Measurements from ENCODE around the gene TRAFD1.

Gene TRAFD1

GRCh38 chr12:112179341-112179740 lies 54.0 kb downstream of the TRAFD1 start:
- no peak for DNase-seq

GRCh38 chr12:112179916-112180315 lies 54.6 kb downstream of the TRAFD1 start:
- no peak for DNase-seq

GRCh38 chr12:112180422-112180821 lies 55.1 kb downstream of the TRAFD1 start:
- DNase-seq = no peak

- peak; percentile 31 for DNase-seq
These were observed 57.1 kb downstream of the TRAFD1 start for GRCh38 chr12:112182499-112182898.

DNA sequence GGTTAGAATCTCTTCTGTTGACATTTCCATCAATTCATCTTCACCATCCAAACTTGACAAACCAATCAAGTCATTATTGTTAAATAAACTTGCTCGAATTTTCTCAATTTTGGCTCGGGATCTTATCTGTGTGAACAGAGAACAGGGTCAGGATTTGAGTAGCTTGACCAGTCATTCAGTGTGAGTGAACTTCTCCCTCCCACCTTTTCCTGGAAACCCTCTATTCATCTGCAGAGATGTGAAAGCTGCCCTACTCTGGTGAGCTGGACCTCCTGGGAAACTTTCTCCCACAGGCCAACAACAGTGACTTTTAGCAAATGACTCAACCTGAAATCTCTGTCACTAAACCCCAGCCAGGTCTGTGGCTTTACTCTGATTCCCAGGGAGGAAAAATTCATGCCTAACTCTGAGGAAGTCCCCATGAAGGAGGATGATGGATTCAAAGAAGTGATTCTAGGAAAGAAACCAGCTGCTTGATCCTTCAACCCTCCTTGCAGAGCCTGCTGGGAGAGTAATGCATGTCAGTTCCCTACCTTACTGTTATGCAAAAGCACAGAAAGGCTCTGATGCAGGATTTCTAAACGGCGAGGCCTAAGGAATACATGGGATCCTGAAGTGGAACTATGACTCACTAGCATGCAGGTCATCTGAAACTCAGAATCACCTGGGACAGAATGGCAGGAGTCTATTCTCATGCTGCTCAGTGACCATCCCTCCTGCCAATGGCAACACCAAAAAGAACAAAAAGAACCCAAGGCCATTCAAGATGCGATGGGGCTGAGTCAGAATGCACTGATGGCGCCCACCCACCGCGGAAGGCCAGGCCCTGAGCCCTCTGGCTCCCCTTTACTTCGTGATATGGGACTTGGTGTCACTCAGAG lies 58.0 kb downstream of the TRAFD1 start:
- no peak for DNase-seq

DNA sequence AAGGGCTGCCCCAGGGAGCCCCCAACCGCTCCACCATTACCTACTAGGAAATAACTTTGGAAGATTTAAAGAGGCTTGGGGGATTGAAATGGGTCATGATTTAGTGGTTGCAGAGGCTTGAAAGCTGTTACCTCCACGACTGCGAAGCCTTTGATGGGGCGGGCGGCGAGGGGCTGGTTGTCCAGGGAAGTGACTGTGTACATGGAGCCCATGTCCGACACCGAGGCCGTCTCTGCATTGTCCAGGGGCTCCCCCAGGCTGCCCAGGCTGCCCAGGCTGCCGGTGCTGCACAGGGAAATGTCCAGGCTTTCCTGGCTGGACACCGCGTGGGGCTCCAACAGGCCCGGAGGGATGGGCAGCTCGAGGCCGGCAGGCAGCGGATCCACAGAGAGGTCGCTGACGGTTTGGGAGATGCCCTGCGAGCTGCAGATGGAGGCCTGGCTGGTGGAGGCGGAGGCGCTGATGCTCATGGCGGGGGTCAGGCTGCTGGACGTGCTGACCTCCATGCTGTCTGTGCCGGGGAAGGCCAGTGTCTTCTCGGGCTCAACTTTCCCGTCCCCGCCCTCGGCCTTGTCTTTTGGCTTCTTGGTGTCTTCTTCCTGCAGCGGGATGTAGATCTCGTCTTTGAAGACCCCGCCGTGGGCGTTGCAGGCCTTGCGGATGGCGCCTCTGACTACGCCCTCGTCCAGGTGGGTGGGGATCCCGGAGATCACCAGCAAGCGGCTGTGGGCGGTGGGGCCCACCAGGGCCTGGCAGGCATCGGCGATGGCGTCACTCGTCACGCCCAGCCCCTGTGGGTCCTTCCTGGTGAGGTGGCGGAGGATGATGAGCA lies 58.9 kb downstream of the TRAFD1 start:
- DNase-seq = no peak

DNA sequence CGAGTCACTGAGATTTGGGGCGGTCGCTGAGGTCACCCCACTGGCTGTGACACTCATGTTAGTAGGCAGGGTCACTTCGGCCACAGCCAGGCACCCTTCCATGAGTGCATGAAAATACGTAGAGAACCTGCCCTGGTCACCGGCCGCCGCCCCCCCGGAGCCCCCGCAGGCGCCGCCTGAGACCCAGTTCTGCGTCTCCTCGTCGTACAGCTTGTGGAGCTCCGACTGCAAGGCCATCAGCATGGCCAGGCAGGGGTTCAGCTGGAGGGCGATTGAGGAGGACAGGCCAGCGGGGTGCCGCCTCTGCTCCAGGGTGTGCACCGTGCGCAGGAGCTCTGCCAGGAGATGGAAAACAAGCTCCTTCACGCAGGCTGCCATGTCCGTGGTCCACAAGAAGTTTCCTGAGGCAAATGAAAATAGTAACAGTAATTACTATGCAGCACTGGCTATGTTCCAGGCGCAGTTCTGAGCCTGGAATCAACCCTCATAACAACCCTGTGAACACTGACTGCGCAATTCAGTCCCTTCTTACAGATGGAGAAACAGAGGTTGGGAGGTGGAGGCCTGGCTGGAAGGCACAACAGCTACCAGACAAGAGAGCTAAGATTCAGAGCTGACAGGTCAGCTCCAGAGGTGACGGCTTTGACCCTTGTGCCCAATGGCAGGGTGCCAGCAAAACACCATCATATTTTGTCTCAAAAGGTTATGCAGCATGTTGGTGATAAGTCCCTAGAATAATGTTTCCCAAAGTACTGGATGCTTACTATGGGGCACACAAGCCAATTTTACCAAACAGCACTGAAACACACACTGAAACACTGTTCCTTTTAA lies 59.9 kb downstream of the TRAFD1 start:
- DNase-seq = no peak

GRCh38 chr12:112188130-112188830 lies 62.9 kb downstream of the TRAFD1 start:
- no peak for DNase-seq

DNA sequence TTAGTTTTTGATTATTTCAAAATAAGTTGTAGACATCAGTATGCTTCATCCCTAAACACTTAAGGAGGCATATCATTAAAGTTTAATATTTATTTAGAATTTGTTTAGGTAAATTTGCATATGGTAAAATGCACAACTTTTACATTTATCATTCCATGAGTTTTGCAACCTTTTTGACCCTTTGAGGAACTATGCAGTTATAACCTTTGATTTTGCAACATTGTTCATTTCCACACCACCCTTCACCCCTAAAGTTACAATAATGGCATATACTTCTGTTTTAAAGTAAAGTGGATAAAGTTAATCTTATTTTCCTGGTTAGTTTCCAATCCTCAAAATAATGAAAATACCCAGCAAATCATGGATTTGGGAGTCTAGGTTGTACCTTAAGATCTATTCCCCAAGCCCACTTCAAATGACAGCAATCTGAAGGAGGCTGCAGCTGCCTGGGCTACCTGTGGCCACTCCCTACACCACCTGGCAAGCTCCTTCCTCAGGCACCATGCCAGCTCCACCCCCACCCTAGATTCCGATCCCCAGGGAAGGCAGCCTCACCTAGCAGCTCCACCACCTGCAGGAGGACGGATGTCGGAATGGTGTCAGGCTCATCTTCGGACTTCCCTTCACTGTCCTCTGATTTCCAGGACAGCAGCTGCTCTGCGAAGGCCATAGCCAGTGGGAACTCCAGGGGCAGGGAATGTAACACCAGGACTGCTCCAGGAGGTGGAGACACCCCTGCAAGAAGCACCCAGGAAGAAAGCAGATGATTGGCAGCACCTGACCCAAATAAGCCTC lies 65.1 kb downstream of the TRAFD1 start:
- DNase-seq = peak; percentile 91

- DNase-seq = no peak
These were observed 65.8 kb downstream of the TRAFD1 start for GRCh38 chr12:112191201-112191600.

- DNase-seq = no peak
These were observed 66.5 kb downstream of the TRAFD1 start for GRCh38 chr12:112191840-112192321.

DNA sequence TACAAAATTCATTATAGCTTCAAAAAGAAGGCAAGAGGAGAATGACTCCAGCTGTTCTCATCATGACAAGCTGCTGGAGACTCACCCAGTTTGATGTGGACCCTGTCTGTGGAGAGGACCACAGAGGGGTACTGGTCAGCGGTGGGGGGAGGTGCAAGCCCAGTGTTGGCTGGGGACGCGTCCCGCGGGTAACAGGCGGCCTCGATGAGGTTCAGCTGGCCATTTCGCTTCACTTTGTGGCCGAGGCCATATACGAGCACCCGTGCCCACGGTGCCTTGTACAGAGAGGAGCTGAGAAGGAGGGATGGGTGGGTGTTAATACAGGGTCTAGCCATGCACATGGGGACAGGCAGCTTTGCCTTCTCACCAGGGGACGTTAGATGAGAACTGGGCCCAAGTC lies 67.1 kb downstream of the TRAFD1 start:
- DNase-seq = no peak

DNA sequence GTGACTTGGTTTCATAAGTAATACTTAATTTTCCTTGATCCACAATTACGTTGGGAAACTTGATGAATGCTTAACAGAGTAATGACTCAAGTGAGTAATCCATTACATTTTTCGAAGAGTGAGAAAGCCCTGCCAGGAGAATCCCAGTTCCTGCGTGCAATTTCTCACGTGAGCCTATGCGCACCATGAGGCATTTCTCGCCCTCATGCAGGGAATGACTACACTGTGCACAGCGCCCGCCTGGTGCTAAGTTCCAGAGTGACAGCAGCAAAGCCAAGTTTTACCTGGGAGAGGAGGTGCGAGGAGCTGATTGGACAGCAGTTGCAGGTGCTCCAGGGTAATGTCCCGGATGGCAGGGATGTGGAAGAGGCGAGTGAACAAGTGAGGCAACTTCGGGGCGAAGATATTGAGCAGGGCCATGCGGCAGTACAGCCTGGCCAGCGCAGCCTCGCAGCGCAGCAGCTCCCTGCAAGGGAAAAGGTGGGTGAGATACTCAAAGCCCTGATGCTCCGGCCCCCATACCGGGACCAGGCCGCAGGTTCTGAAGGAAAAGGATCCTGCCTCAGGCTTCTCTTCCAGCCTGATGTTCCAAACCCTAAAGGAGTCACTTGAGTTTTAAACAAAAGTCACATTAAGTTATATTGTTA lies 69.4 kb downstream of the TRAFD1 start:
- no peak for DNase-seq

GRCh38 chr12:112196196-112196875 lies 71.0 kb downstream of the TRAFD1 start:
- no peak for DNase-seq

- peak; percentile 9 for DNase-seq
These were observed 72.9 kb downstream of the TRAFD1 start for GRCh38 chr12:112198120-112198733.

DNA sequence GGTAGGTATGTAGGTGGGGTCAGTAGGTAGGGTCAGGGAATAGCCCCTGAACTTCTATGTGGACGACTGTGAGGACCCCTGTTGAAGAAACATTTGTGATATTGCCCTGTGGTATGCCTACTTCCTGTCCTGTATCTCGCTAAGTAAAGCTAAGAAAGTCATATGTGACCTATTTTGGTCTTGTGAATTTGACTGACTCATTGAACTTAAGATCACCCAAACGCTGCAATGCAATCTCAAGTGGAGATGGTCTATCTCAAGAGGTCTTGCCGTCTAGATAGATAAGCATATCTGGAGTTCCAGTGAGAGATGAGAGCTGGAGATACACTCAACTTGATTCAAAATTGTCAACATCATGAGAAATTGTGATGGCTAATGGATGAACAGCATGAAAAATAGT lies 73.8 kb downstream of the TRAFD1 start:
- no peak for DNase-seq
